Neural progenitor cell (in vitro differentiated cells): ENCODE data around the gene NEDD4L.

Experiments
- EZH2 ChIP-seq: fragments of 200-600 bp; sonication (generic); IDR thresholded peaks from 2 replicates; pipeline ENCODE4 v1.6.1; 2017; ENCODE audit warnings: antibody characterized with exemption, mild to moderate bottlenecking, moderate library complexity
- TF ChIP-seq, protein P1 (sequence below): fragments of 200-600 bp; sonication (generic); IDR thresholded peaks from 2 replicates; pipeline ENCODE4 v1.5.1; 2017; ENCODE audit warnings: antibody characterized with exemption, mild to moderate bottlenecking

DNA sequence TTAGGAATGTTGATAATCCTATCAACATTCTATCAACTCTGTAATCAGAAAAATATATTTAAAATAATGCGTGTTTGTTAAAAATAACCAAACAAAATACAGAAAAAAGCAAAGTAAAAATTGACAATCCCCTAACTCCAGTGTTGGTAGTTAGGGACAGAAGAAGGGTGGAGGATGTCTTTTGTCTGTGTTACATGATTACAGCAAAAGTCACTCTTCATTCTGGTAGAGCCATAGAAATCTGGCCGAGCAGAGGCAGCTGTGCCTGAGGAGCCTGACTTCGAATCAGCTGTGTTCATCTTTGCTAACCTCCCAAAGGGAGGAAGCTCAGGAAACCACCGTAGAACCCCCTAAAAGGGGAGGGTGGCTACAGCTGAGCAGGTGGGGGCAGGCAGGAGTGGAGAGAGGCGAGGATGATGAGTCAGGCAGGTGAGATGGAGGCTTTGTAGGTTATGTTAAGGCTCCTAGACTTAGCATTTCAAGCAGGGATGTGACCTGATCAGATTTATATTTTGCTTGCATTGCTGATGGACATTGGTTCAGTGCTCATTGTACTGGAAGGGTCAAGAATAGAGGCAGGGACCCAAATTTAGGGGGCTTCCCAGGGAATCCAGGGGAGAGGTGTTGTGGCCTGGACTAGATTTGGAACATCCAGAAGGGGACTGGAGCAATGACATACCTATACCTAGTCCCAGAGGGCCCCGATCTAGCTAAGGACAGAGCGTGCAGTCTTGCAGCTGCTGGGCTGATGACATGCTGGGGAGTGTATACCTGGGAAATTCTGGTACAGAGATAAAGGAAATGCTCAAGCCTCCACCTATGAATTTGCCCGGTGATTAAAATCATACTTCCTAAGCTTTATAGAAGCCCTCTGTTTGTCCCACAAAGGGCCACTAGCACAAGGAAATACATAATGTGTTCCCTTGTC, 95.7 kb downstream of the NEDD4L start:
- TF ChIP-seq, protein P1, sequence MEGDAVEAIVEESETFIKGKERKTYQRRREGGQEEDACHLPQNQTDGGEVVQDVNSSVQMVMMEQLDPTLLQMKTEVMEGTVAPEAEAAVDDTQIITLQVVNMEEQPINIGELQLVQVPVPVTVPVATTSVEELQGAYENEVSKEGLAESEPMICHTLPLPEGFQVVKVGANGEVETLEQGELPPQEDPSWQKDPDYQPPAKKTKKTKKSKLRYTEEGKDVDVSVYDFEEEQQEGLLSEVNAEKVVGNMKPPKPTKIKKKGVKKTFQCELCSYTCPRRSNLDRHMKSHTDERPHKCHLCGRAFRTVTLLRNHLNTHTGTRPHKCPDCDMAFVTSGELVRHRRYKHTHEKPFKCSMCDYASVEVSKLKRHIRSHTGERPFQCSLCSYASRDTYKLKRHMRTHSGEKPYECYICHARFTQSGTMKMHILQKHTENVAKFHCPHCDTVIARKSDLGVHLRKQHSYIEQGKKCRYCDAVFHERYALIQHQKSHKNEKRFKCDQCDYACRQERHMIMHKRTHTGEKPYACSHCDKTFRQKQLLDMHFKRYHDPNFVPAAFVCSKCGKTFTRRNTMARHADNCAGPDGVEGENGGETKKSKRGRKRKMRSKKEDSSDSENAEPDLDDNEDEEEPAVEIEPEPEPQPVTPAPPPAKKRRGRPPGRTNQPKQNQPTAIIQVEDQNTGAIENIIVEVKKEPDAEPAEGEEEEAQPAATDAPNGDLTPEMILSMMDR: no peak
- no peak for TF ChIP-seq EZH2
